Activated CD8-positive, alpha-beta memory T cell treated with anti-CD3 and anti-CD28 coated beads for 24 hours (primary cell): ENCODE results near the gene DOCK3.

Experiments
- DNase-seq: peaks from one replicate; pipeline ENCODE4 v3.0.0-alpha.2; 2020

The DOCK3 gene

DNA sequence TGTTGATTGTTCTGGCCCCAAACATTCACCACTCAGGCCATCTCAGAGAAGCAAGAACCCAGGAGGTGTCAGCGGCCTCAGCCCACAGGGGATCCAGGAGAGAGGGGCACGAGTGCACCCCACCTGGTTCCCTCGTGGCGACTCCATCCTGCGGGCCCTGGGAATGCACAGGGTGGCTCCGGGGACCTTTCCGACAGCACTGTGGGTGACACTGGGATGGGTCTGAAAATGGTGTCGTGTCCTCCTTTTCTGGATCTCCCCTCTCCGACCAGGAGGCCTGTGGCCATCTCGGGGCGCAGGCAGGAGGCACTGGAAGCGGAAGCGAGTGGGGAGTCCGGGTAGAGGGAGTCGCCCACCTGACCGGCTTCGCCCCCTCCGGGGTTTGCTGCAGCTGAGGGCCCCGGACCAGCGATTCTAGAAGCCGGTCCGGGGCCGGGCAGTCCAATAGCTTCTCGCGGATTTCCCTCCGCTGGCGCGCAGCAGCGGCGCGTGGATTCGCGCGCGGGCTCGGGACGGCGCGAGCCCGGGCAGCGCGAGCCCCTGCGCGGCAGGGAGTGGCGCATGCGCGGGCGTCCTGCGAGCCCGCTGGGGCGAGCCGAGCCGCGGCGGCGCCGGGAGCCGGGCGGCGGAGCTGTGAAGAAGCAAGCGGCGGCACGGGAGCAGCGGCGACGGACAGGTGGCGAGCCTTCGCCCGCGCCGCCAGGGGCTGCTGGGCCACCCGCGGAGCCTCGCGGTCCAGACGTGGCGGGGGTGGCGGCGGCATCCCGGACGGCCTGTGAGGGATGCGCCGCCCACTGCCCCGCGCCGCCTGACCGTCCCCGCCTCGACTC, at the start of gene DOCK3:
DOCK3 (plus strand) TSS at position 579 of the 830 bp plus-strand sequence. CDS start 337 bp downstream, outside the sequence.
- peak; percentile 86 for DNase-seq

DNA sequence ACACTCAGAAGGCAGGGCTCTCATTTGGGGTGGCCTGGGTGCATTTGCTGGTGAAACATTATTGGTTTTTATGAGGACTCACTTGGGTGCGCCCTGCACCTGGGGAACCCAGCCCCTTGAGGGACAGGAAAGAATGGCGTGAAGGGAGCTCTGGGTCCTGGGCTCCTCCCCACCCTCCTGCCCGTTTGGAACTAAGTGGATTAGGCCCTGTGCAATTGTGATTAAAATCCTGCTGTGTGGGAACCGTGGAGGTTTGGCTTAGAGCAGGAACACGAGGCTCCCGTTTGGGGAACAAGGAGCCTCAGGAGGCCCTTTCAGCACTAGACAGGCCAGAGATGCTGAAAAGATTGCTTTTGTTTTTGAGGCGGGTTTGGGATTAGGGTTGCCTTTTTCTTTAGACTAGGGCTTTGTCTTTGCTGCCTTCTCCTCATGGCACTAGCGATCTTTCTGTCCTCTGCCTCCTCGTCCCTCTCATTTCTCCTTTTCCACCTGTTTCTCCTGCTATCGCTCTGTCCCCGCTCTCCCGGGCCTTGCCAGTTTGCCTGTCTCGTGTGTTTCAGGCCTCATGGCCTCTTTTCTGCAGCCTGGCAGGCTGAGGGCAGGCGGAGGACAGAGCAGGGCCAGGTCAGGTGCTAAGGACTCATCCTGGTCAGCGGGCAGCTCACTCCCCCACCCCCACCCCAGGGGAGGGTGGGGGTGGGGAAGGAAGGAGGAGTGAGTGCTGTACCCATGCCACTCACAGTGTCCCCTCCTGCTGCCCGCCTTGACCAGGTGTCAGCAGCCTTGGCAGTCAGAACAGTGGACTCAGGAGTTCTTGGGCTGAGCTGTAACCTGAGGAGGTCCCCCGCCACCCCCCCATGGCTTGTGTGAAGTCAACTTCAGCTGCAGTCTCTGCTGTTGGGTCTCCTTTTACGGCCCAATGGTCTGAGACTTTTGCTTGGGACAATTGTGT, 49.2 kb upstream of the DOCK3 start:
- DNase-seq: no peak

GRCh38 chr3:50626401-50626800, 48.3 kb upstream of the DOCK3 start:
- no peak for DNase-seq

DNA sequence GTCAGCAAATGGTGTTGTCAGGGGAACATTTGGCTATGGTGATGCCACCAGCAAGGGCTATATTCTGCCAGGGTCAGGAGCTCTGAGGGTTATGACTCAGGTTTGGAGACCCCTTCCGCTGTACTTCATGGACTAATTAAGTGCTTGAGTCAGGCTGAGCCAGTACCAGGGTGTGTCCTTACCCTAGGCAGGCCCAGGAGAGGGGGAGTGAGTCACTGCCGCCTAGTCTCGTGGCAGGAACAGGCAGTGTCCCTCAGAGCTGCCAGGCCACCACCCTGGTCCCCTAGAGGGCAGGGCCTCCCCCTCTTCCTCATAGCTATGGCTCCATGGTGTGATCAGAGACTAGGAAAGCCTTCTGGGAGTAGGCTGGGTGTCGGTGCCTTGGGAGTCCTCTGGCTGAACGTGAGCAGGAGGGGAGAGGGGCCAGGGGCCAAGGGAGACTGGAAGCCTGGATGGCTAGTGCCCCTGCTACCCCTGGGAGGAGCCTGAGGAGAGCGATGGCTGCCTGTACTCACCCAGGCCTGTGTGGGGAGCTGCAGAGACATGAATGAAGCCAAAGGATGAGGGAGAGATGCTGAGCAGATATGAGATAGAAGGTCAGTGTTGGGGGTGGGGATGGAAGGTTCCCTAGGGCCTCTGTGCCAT, 47.2 kb upstream of the DOCK3 start:
- DNase-seq: no peak

DNA sequence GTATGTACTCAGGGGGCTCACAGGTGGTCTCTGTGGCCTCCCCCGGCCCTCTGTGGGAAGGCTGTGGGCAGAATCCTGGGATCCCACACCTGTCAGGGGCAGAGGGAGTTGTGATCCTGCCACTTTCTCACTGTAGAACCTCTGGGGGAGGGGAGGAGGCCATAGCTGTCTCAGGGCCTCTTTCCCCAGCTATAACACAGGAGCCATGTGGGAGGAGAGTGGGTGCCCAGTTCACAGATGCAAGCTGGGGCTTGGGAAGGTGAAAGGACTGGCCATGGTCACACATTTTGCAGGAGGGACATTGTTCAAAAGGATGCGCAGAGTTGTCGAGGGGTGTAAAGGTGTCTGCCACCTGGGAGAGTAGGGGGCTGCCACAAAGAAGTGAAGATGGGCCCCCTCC, 46.1 kb upstream of the DOCK3 start:
- DNase-seq: no peak

DNA sequence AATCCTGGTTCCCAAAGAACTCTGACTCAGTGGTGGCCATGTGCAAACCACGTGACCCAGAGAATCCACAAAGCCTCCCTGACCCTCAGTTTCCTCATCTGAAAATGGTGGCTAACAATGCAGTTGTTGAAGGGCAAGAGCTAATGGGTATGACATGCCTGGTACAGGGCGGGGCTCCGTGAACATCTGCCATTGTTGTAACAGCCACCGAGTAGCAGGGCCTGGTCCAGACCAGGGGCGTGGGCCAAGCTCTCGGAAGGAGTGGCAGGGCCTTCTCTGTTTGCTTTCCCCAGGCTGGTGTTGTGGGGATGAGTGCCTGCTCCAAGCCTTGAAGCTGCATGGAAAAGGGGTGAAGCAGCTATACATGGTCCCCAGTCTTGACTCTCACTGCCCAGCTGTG, 44.3 kb upstream of the DOCK3 start:
- no peak for DNase-seq

GRCh38 chr3:50630877-50631276, 43.9 kb upstream of the DOCK3 start:
- no peak for DNase-seq

DNA sequence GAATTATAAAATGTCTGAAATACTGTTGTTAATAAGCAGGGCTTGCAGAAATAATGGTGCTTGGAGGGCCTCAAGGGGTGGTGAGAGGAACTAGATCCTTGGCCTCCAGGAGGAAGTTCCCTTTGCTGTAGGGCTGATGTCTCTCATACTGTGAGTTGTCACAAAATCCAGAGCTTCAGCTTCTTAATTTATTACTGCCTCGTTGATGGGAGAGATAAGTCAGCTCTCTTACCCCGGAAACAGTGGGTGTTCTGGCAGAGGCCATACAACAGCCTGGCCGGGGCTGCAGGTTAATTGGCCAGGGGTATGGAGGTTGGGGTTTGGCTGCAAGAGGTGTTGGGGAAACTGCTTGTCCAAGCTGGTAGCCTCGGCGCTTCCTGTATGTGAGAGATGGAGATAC, 42.3 kb upstream of the DOCK3 start:
- DNase-seq: no peak

- DNase-seq: no peak
These were observed 41.4 kb upstream of the DOCK3 start for GRCh38 chr3:50633230-50633790.

GRCh38 chr3:50635066-50635465, 39.7 kb upstream of the DOCK3 start:
- DNase-seq: no peak

DNA sequence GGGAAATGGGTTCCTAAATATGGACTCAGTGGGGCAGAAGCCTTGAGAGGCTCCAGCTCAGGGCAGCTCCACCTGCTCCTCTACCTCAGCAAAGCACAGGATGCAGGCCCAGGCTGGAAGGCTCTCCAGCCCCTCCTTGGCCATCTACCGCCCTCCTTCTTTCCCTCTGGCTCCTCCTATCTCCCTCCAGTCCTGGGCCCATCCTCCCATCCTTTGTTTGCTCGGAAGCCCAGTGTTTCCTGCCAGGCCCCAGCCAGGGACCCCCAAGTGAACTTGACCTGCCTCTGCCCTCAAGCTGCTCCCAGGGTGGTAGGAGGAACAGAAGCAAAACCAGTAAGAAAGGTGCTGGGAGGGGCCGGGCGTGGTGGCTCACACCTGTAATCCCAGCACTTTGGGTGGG, 37.7 kb upstream of the DOCK3 start:
- no peak for DNase-seq

DNA sequence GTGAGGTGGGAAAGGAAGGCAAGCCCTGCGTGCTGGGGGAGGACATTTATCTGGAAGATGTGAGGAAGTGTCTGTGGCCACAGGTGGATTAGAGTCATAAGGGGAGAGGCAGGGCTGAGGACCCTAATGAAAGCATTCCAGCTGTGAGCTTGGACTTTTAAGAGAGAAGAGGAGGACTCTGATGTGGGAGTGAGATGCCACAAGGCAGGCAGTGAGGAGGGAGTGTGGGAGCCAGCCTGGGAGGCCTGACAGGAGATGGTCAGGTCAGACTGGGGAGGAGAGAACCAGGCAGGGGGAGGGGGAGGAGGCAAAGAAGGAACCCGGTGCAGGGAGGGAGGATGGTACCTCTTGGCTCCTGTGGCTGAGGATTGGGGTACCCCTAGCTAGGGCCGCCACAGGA, 36.8 kb upstream of the DOCK3 start:
- no peak for DNase-seq

GRCh38 chr3:50639055-50639494, 35.7 kb upstream of the DOCK3 start:
- DNase-seq: no peak

DNA sequence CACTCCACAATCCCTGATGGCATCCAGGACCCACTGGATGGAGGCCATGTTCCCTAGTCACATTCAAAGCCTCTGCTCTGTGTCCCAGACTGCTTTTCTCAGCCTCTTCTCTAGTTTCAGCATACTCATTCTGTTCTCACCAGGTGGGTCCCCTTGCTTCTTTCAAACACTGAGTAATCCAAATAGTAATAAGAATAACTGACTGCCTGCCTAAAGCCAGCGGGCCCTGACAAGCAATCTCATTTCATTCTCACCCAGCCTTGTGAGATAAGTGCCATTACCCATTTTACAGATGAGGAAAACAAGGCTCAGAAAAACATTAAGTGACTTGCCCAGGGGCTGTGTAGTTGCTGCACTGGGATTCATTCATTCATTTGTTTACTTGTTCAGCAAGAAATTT, 32.3 kb upstream of the DOCK3 start:
- DNase-seq: no peak

DNA sequence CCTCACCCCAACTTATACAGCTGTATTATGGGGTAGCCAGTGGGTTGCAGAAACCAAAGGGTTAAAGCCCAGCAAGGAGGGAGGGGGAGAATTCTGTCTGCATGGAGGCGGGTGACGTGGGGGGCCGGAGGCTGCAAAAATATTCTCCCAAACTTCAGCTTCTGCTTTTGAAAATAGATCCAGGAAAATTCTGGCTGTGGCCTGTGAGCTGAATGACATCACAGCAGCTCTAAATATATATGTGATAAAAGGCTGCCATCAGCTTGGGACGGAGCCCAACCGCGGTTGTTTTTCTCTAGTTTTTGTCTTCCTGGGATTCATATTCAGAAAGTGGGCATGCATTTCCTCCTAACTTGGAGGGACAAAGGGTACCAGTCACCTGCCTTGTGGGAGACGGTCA, 30.2 kb upstream of the DOCK3 start:
- no peak for DNase-seq

GRCh38 chr3:50645378-50645777, 29.3 kb upstream of the DOCK3 start:
- no peak for DNase-seq

DNA sequence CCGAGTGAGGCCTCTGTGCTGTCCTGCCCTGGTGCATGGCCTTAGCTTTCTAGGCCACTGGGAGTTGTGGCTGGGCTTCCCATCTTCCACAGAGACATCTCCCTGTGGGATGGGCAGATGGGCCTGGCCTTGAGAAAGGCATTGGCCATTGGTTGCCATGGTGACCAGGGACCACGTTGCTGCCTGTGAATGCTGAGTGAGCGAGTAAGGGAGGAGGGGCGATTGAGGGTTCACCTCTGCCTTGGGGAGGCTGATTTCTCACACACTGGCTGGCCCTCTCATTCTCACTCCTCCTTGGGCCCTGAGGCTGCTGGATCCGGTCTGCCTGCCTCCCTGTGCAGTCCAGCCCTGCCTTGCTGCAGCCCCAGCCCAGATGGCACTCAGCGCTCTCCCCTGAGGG, 26.4 kb upstream of the DOCK3 start:
- no peak for DNase-seq

GRCh38 chr3:50648944-50649343, 25.8 kb upstream of the DOCK3 start:
- no peak for DNase-seq

GRCh38 chr3:50649451-50649931, 25.2 kb upstream of the DOCK3 start:
- no peak for DNase-seq

DNA sequence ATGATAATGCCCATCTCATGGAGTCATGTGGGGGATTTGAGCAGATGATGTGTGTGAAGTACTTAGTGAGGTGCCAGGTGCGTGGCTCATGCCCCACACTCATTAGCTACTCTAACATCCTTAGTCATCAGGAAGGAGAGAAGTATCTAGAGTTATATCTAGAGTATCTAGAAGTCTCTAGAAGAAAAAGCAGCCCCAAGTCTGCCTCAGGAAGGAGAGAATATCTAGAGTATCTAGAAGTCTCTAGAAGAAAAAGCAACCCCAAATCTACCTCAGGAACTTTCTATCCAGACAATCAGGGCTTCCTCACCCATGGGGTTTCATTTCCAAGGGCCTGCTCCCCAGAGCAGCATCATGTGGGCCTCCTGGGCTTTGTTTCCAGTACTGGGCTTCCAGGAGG, 24.7 kb upstream of the DOCK3 start:
- no peak for DNase-seq

DNA sequence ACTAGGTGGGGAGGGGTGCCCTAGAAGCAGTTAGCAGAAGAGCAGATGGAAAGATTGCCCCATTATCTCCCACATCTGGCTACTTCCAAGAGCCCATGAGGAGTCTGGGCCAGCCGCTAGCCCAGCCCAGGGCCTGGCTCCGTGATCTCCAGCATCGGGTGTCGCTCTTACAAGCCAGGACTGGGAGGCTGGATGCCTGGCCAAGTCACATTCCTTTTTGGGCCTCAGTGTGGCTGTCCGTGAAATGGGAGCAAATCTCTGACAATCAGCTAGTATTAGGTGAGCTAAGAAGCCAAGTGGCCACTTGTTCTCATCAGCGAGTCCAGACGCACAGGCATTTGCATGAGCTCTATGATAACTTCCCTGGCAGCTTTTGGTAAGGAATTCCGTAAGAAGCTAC, 23.3 kb upstream of the DOCK3 start:
- no peak for DNase-seq

- no peak for DNase-seq
These were observed 22.7 kb upstream of the DOCK3 start for GRCh38 chr3:50651920-50652529.
